Eye (tissue), 1 donor: ENCODE measurements around the gene GPN1.
"Not testable (repeated sequence)": the region's sequence is repeated elsewhere in the genome, so short reads cannot be mapped to it uniquely, and the experiment has no call there.

ENCODE experiments used
- DNase-seq: peaks from one replicate; pipeline ENCODE4 v3.0.0-alpha.2; 2015

GPN1 gene

GRCh38 chr2:27672723-27673486, 44.1 kb downstream of the GPN1 start:
- DNase-seq: no peak

GRCh38 chr2:27680571-27680970, 51.7 kb downstream of the GPN1 start:
- no peak for DNase-seq

- DNase-seq: no peak
Measured at GRCh38 chr2:27681841-27682240, 53.0 kb downstream of the GPN1 start.

GRCh38 chr2:27682334-27682771, 53.5 kb downstream of the GPN1 start:
- peak; percentile 11 for DNase-seq

DNA sequence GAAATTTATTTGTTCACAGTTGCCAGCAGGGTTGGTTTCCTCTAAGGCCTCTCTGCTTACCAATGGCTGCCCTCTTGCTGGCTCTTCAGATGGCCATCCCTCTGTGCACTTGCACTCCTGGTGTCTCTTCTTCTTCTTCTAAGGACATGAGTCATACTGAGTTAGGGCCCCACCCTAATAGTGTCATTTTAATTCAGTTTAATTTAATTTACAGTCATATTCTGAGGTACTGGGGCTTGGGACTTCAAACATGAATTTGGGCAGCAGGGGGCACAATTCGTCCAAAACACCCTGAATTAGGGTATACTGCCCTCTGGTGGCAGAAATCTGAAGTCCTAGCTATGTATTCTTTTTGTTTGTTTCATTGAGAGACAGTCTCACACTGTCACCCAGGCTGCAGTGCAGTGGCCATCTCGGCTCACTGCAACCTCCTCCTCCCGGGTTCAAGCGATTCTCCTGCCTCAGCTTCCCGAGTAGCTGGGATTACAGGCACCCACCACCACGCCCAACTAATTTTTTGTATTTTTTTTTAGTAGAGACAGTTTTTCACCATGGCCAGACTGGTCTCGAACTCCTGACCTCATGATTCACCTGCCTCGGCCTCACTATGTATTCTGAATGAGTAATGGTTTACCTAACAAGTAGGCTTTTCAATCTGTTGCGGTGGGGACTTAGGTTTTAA, 54.7 kb downstream of the GPN1 start:
- DNase-seq: peak; percentile 98

- not testable (repeated sequence) for DNase-seq
Measured at GRCh38 chr2:27685006-27685405, 56.2 kb downstream of the GPN1 start.

DNA sequence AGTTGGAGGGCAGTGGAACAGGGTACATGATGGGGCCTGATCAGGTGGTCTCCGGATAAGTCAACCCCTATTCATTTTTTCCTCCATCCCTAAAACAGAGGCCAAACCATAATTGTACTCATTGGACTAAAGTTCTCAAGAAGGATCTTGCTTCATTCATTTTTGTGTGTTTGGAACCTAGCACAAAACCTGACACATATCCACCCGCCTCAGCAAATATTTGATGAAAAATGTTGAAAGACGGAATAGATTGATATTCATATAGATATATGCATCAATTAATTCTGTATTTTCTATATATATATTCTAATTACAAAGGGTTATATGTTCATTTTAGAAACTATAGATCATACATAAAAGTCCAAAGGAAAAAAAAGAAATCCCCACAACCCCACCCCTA, 56.7 kb downstream of the GPN1 start:
- no peak for DNase-seq

- no peak for DNase-seq
Measured at GRCh38 chr2:27687232-27687631, 58.4 kb downstream of the GPN1 start.

DNA sequence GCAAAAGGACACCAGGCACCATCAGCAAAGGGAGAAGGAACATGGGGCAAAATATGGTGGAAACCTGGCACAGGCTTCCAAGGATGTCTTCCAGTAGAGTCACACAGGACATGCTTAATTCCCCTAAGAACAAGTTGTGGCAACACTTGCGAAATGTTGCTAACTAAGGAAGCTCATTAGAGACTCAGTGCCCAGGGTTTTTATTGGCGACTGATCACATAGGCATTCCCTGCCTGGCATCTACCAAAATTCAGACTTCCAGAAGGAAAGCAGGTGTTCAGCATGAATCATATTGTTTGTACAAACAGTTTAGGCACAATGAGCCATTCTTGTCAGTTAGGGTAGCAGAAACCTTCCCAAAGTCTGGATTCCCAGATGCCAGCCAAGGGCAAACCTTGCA, 60.6 kb downstream of the GPN1 start:
- DNase-seq: no peak

GRCh38 chr2:27690052-27690451, 61.2 kb downstream of the GPN1 start:
- no peak for DNase-seq

- DNase-seq: no peak
Measured at GRCh38 chr2:27697660-27698059, 68.8 kb downstream of the GPN1 start.
